AG09319 (cell line): ENCODE measurements around the gene FAM174C.
A peak's percentile ranks its signal among the peaks of the same experiment; 100 is the strongest.

Experiments used
- DNase-seq: peaks from one replicate; pipeline ENCODE4 v3.0.0-alpha.2; 2010; ENCODE audit warnings: low read depth; ENCODE audit errors: extremely low read depth
- CTCF ChIP-seq: IDR thresholded peaks from 2 replicates; pipeline ENCODE4 v1.5.1; 2011; ENCODE audit warnings: low read depth, mild to moderate bottlenecking, inconsistent platforms, low read length, moderate library complexity

Gene FAM174C

GRCh38 chr19:1250437-1251260 lies 24.7 kb upstream of the FAM174C start:
- TF ChIP-seq CTCF = no peak
- no peak for DNase-seq

- TF ChIP-seq CTCF = no peak
- no peak for DNase-seq
Measured at GRCh38 chr19:1251330-1252220, 23.8 kb upstream of the FAM174C start.

- no peak for TF ChIP-seq CTCF
- DNase-seq = peak; percentile 92
Measured at GRCh38 chr19:1252221-1252820, 23.0 kb upstream of the FAM174C start.

GRCh38 chr19:1252821-1253513 lies 22.4 kb upstream of the FAM174C start:
- DNase-seq = peak; percentile 96
- peak; percentile 5; the same call in 1 of the 2 replicates for TF ChIP-seq CTCF

- DNase-seq = peak; percentile 69
- TF ChIP-seq CTCF = no peak
Measured at GRCh38 chr19:1253514-1254080, 21.7 kb upstream of the FAM174C start.

- no peak for DNase-seq
- TF ChIP-seq CTCF = no peak
Measured at GRCh38 chr19:1254081-1254527, 21.2 kb upstream of the FAM174C start.
